Lower leg skin (tissue), 3 donors: ENCODE measurements around the gene F11.

Experiments used
- POLR2A ChIP-seq, 2 donors: fragments of 450-650 bp; IDR thresholded peaks; one replicate each; pipeline ENCODE4 v1.6.1; 2016 to 2017; ENCODE audit warnings: antibody characterized with exemption in 2 of 2, mild to moderate bottlenecking in 1 of 2, moderate library complexity in 1 of 2
- TF ChIP-seq, protein P1 (sequence below), 3 donors: fragments of 450-650 bp; IDR thresholded peaks; one replicate each; pipeline ENCODE4 v1.5.1; 2016; ENCODE audit warnings: antibody characterized with exemption in 3 of 3, mild to moderate bottlenecking in 3 of 3, moderate library complexity in 2 of 3

DNA sequence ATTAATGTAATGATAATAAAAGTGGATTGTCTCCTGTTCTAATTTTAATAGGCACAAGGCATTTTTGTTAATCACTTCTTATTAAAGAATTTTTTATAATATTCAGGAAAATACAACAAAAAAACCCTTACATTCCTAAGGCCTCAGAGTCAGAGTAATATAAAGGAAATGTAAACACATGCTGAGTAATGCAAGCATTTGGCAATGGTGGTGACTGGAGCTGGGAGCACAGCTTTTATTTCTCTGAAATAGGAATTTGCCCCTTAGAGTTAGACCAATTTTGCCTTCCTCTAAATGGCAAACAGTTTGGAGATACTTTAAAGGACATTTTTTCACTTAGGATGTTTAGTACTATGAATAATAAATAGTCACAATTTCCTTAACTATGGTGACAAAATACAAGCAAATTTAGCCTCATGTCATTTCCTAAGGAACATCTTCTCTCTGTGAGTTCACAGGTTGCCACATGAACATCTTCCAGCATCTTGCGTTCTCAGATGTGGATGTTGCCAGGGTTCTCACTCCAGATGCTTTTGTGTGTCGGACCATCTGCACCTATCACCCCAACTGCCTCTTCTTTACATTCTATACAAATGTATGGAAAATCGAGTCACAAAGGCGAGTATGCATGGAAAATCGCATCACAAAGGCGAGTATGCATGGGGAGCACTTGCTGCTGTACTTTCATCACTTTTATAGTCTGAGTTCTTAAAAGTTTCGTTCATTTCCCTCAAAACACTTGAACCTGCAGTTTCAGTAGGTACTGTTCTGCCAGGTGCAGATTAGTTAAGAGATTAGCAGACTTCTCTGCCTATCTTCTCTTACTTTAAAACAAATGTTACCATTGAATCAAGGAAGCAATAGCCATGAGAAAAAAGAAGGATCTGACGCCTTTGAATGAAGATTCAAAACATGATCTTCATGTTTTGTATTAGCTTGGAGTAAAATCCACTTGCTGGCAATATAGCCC, 15.9 kb upstream of the F11 start:
- TF ChIP-seq, protein P1, sequence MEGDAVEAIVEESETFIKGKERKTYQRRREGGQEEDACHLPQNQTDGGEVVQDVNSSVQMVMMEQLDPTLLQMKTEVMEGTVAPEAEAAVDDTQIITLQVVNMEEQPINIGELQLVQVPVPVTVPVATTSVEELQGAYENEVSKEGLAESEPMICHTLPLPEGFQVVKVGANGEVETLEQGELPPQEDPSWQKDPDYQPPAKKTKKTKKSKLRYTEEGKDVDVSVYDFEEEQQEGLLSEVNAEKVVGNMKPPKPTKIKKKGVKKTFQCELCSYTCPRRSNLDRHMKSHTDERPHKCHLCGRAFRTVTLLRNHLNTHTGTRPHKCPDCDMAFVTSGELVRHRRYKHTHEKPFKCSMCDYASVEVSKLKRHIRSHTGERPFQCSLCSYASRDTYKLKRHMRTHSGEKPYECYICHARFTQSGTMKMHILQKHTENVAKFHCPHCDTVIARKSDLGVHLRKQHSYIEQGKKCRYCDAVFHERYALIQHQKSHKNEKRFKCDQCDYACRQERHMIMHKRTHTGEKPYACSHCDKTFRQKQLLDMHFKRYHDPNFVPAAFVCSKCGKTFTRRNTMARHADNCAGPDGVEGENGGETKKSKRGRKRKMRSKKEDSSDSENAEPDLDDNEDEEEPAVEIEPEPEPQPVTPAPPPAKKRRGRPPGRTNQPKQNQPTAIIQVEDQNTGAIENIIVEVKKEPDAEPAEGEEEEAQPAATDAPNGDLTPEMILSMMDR (IDR thresholded peaks at IDR 0.05): no peak
- no peak for TF ChIP-seq POLR2A (IDR thresholded peaks at IDR 0.05)
